Measurements from ENCODE around the gene SWI5.

The SWI5 gene

DNA sequence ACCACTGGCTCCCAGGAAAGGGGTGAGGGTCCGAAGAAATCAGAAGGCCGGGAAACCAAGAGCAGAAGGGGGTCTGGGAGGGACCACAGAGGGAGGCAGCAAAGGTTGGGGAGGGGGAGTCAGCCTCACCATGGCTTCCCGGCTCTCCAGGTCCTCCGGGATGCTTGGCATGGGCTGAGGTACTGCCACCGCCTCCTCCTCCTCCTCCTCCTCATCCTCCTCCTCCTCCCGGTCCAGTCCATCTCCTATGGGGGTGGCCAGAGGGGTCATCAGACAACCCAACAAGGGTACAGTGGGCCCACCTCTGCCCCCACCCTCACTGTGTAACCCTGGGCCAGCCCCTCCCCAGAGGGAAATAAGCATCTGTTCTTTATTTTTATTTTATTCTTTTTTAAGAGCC, 17.8 kb upstream of the SWI5 start:
- TF ChIP-seq, protein P1, sequence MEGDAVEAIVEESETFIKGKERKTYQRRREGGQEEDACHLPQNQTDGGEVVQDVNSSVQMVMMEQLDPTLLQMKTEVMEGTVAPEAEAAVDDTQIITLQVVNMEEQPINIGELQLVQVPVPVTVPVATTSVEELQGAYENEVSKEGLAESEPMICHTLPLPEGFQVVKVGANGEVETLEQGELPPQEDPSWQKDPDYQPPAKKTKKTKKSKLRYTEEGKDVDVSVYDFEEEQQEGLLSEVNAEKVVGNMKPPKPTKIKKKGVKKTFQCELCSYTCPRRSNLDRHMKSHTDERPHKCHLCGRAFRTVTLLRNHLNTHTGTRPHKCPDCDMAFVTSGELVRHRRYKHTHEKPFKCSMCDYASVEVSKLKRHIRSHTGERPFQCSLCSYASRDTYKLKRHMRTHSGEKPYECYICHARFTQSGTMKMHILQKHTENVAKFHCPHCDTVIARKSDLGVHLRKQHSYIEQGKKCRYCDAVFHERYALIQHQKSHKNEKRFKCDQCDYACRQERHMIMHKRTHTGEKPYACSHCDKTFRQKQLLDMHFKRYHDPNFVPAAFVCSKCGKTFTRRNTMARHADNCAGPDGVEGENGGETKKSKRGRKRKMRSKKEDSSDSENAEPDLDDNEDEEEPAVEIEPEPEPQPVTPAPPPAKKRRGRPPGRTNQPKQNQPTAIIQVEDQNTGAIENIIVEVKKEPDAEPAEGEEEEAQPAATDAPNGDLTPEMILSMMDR (conservative IDR thresholded peaks at IDR 0.05; ENCODE audit: low read depth, low read length), result no peak
- no peak overlapping the region for H3K4me3 ChIP-seq (ENCODE audit: low read length)
- DNase-seq (ENCODE audit: low read depth), result no peak

DNA sequence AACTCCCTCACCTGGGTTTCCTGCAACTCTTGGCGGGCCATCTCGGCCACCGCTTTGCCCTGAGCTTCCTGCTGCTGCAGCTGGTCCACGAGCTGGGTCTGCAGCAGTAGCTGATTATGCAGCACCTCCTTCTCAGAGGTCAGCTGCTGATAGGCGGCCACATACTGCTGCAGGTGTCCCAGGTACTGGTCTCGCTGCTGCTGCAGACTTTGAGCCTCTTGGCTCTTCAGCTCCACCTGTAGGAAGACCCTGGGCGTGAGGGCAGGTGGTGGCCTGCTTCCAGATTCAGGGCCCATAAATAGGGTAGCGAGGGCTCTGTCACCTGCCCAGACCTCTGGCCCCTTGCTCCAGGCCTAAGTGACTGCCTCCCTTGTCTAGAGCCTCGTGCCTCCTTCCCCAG, 16.9 kb upstream of the SWI5 start:
- DNase-seq (ENCODE audit: low read depth), result no peak
- TF ChIP-seq, protein P1 (conservative IDR thresholded peaks at IDR 0.05; ENCODE audit: low read depth, low read length), result no peak
- no peak overlapping the region for H3K4me3 ChIP-seq (ENCODE audit: low read length)

DNA sequence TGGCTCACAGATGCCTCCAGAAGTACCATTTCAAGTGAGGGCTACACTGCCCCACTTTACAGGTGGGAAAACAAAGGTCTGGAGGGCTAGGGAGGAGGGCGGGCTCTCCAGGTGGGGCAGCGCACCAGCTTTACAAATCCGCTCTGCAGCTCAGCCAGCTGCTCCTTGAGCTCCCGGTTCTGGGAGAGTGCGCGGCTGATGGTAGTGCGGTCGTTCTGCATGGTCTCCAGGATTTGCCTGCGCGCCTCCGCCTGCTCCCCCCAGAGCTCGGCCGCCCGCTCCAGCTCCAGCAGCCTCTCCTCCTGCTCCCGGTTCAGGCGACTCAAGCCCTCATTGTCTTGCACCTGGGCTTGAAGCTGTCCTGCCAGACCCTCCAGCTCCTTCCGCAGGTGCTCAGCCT, 15.7 kb upstream of the SWI5 start:
- TF ChIP-seq, protein P1 (conservative IDR thresholded peaks at IDR 0.05; ENCODE audit: low read depth, low read length), result no peak
- H3K4me3 ChIP-seq (ENCODE audit: low read length), result no peak overlapping the region
- DNase-seq (ENCODE audit: low read depth), result no peak

DNA sequence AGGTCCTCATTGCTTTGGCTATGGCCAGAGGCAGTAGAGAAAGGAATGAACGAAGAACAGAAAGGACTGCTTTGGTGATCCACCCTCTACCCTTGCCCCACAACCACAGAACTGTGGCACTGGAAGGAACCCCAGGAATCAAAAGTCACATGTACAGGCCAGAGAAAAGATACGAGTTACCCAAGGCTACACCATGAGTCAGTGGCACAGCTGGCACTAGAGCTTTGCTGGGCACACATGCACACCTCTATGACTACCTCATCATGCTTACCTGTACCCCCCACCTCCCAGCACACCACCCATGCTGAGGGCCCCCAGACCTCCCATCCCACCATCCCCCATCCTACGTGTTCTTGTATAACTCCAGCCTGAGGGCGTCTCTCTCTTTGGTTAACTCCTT, 13.4 kb upstream of the SWI5 start:
- TF ChIP-seq, protein P1 (conservative IDR thresholded peaks at IDR 0.05; ENCODE audit: low read depth, low read length), result no peak
- DNase-seq (ENCODE audit: low read depth), result no peak
- H3K4me3 ChIP-seq (ENCODE audit: low read length), result no peak overlapping the region

DNA sequence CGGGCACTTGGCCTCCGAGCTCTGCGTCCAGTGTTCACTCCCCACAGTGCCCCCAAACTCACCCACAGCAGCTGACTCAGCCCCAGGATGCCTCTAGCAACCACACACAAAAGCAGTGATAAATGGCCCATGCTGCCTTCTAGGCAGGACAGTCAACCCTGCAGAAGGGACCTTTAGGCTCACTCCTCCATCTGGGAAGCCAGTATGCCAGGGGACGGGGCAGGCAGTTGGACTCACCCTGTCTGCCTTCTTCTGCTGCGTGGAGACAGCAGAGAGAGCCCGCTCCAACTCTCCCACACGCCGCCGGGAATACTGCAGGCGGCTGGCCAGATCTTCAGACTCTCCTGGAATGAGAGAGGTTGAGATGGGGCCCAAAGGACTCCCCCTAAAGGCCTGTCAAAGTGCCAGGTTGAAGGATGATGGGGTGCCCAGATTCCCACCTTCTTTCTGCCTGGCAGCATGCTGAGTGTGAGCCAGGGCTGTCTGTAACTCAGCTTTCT, 10.7 kb upstream of the SWI5 start:
- no peak for DNase-seq (ENCODE audit: low read depth)
- no peak overlapping the region for H3K4me3 ChIP-seq (ENCODE audit: low read length)
- TF ChIP-seq, protein P1 (conservative IDR thresholded peaks at IDR 0.05; ENCODE audit: low read depth, low read length), result no peak

DNA sequence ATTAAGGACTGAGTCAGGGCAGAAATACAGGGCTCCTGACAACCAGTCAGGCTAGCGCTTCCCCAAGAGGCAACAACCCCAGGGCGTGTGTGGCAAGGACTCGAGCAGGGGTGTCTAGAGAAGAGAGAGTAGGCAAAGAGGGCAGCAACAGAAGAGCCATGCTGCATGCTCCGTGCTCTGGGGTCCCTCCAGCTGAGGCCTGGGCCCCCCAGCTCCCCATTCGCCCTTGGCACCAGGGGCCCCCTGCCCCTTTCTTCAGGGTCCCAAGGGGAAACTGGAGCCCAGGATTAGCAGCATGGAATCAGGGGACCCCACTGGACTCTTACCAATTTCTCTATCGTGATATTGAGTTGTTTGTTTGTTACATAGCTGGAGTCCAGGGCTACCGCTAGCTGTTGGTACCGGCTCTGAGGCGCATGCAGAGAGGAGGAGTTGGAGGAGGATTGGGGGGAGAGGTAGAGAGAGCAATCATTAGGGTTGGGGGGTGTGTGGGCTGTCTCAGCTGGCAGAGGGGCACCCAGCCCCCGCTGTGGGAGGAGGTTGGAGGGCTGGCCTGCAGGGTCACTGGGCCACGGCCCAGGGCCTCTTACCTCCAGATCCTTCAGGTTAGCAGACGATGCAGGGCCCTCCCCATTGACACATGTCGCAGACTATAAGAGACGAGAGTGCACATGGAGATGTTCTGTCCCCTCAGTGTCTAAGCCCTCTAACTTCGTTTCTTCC, 9.0 kb upstream of the SWI5 start:
- DNase-seq (ENCODE audit: low read depth), result no peak
- no peak overlapping the region for H3K4me3 ChIP-seq (ENCODE audit: low read length)
- TF ChIP-seq, protein P1 (conservative IDR thresholded peaks at IDR 0.05; ENCODE audit: low read depth, low read length), result no peak

DNA sequence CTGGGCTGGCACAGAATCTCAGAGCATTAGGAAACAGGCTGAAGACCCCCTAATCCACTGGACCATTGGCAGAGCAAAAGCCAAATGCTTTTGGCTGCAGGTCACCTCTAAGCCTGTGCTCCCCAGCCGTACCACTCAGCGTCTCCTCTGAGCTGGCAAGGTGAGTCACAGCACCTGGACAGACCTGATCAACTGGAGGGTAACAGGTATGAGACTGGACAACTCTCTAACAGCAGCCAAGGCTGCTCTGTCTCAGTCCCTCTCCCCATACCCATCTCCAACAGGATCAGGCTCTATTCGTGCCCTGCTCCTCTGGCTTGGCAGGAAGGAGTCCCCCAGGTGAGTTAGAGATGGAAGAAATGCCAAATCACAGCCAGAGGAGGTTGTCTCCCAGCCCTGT, 5.0 kb upstream of the SWI5 start:
- DNase-seq (ENCODE audit: low read depth), result no peak
- TF ChIP-seq, protein P1 (conservative IDR thresholded peaks at IDR 0.05; ENCODE audit: low read depth, low read length), result no peak
- no peak overlapping the region for H3K4me3 ChIP-seq (ENCODE audit: low read length)
